Measurements from ENCODE around the gene SYTL3. TPM values are rescaled to one million over a fixed set of nuclear protein-coding genes. Genes with fewer than 3 reads are reported as not detected.

Gene SYTL3
- total RNA-seq, 1 donor from 2014 or later = 6.0 TPM

DNA sequence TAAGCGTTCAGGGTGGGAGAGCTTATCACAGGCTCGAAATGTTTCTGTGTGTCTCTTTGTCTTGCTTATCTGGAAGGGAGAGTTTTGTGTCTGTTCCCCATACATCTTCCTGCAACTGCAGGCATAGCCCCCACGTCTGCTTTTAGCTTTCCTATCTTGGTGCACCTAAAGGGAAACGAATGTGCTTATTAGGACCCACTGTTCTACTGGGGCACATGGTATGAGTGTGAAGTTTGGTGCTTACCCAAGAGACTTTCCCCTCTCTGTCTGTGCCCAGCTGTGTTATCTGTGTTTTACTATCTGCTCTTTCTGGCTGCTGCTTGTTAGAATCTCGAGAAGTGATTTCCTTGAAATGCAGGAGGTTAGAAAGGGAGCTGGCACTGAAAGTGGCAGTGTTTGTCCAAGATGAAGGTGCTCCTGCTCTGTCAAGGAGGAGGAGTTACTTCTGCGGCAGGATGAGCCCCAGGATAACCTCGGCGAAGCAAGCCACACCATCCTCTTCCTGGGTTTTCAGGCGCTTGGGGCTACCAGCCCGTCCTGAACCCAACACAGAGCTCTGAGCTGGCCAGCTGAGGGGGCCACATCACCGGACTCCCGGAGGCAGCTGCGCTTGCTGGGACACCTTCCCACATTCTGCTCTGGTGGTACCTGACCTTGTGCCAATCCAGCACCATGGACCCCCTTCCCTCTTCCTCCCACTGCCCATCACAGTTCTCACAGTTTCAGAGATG lies 28.7 kb upstream of the SYTL3 start:
- Mint-ChIP-seq H3K36me3 (ENCODE audit: low read depth) (peaks cover 70% of the 10 kb centered on the region), H3K4me3 (no peak overlapping the region), H3K27ac (no peak overlapping the region), H3K27me3 (no peaks in the 10 kb centered on the region), H3K9me3 (no peaks in the 10 kb centered on the region), H3K4me1 (no peaks in the 10 kb centered on the region)
- DNase-seq = no peak
- intact Hi-C loops (cut with micrococcal nuclease) = no loop called here
- ChIA-PET POLR2A (interaction anchor here (0.6 kb wide), 1 partner anchor 408 kb away, joined by 4 read pairs; no protein-coding TSS in a partner anchor), CTCF (no interaction called here)
- ATAC-seq (ENCODE audit: low read depth) = no peak
- TF ChIP-seq, protein P1, sequence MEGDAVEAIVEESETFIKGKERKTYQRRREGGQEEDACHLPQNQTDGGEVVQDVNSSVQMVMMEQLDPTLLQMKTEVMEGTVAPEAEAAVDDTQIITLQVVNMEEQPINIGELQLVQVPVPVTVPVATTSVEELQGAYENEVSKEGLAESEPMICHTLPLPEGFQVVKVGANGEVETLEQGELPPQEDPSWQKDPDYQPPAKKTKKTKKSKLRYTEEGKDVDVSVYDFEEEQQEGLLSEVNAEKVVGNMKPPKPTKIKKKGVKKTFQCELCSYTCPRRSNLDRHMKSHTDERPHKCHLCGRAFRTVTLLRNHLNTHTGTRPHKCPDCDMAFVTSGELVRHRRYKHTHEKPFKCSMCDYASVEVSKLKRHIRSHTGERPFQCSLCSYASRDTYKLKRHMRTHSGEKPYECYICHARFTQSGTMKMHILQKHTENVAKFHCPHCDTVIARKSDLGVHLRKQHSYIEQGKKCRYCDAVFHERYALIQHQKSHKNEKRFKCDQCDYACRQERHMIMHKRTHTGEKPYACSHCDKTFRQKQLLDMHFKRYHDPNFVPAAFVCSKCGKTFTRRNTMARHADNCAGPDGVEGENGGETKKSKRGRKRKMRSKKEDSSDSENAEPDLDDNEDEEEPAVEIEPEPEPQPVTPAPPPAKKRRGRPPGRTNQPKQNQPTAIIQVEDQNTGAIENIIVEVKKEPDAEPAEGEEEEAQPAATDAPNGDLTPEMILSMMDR (IDR thresholded peaks at IDR 0.05) = no peak

DNA sequence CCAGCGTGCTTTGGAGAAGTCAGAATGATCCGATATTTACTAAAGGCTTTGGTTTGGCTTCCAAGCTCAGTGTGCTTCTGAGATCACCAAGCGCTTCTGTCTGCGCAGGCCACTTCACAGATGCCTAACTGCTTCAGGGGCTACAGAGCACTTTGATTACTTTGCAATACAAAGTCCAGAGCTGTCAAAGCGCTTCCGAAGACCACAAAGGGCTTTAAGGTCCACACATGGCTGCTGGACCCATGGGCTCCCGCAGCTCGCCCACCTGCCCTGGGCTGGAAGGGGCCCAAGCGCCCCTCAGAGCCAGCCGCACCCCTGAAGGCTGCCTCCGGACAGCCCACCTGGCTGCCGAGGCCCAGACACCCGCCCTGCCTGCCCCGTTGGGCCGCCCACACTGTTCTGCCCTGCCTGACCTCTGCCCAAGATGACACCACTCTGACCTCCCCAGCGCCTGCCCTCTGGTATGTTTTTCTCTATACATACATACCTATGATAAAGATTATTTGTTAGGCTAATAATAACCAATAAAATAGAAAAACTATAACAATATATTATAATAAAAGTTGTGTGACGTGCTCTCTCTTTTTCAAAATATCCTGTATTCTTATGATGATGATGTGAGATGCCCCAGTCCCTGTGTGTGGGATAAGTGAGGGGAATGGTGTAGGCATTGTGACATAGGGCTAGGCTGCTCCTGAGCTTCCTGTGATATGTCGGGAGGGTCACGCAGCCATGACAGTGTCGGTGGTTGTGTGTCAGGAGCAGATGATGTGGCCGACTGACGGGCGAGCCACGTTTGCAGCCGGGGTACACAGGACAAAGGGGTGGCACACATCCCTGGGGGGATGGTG lies 27.9 kb upstream of the SYTL3 start:
- Mint-ChIP-seq H3K36me3 (ENCODE audit: low read depth) (peaks cover 76% of the 10 kb centered on the region), H3K9me3 (no peaks in the 10 kb centered on the region), H3K4me1 (no peaks in the 10 kb centered on the region), H3K4me3 (no peak overlapping the region), H3K27me3 (no peaks in the 10 kb centered on the region), H3K27ac (no peak overlapping the region)
- intact Hi-C loops (cut with micrococcal nuclease) = no loop called here
- ChIA-PET CTCF (no interaction called here), POLR2A (no interaction called here)
- TF ChIP-seq, protein P1 (IDR thresholded peaks at IDR 0.05) = no peak
- DNase-seq (no peak), ATAC-seq (ENCODE audit: low read depth) (no peak)

DNA sequence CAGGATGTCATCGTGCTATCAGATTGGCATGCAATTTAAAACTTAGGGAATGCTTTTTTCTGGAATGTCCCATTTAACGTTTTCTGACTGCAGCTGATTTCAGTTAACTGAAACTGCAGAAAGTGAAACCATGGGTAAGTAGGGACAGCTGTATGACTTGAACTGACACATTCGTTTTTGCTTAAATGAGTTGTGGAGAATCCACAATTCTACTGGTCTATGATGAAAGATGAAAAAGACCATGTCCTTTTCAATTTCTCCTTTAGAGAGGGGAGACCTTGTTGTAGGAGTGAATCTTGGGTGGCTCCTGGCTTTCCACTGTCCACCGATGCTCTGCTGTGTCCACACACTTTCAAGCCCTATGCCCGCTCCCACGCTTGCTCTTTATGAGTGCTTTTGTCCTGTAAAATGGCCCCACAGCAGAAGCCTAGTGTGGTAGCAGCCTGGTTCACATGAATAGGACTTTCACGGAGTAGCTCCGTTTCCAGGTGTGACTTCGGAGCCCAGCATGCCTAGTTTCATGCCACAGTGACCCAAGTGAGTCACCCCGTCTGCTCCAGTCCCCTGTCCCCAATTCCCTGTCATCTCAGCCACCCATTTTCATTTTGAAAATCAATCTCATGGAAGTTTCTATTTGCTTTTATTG lies 27.2 kb upstream of the SYTL3 start:
- DNase-seq (no peak), ATAC-seq (ENCODE audit: low read depth) (no peak)
- TF ChIP-seq, protein P1 (IDR thresholded peaks at IDR 0.05) = no peak
- H3K36me3 Mint-ChIP-seq (ENCODE audit: low read depth) = peaks cover 76% of the 10 kb centered on the region
- POLR2A ChIA-PET = no interaction called here
- no peaks in the 10 kb centered on the region for H3K4me1 Mint-ChIP-seq
- no peaks in the 10 kb centered on the region for H3K27me3 Mint-ChIP-seq
- H3K4me3 Mint-ChIP-seq = no peak overlapping the region
- no peak overlapping the region for H3K27ac Mint-ChIP-seq
- intact Hi-C loops (cut with micrococcal nuclease) = no loop called here
- H3K9me3 Mint-ChIP-seq = no peaks in the 10 kb centered on the region
- CTCF ChIA-PET = no interaction called here

DNA sequence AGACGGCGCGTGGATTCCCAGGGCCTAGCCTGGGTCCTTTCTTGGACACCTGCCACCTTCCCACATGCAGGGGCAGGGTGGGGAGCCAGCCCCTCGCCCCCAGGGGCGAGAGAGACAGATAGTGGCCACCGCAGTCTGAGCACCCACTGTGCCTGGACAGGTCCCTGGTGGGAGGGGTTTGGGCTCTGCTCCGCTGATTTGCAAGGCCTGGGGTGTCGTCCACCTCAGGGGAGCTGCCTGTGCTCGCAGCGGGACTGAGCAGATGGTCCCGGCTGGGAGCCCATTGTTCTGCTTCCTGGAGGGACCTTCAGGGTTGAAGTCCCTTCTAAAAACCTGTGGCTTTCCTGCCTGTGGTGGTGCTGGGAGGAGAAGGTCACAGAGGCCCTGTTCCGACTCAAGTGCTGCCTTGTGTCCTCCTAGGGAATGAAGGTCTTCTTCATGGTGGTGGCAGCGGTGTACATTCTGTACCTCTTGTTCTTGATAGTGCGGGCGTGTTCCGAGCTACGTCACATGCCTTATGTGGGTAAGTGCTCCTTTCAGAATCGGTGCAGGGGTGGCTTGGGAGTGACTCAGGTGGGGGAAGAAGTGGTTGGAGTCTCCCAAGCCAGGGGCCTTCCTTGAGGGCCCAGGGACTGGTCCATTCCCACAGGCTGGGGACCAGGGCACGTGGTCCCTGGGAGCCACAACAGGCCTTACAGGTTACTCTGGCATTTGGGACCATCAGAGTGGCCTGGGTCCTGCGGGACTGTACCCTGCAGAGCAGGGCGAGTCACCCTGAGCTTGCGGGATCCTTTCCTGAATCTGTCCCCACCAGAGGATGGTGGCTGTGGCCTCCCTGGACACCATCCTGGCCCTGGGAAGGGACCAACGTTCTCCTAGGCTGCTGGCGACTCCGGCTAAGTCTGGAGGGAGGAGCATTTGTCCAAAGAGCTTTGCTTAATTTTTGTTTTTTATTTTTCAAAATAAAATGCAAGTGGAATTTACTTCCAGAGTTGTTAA lies 24.9 kb upstream of the SYTL3 start:
- Mint-ChIP-seq H3K36me3 (ENCODE audit: low read depth) (peaks cover 75% of the 10 kb centered on the region), H3K4me1 (no peaks in the 10 kb centered on the region), H3K27ac (no peak overlapping the region), H3K4me3 (no peak overlapping the region), H3K27me3 (no peaks in the 10 kb centered on the region), H3K9me3 (no peaks in the 10 kb centered on the region)
- ATAC-seq (ENCODE audit: low read depth) (no peak), DNase-seq (no peak)
- intact Hi-C loops (cut with micrococcal nuclease) = no loop called here
- CTCF ChIA-PET = no interaction called here
- POLR2A ChIA-PET = no interaction called here
- TF ChIP-seq, protein P1 (IDR thresholded peaks at IDR 0.05) = no peak

All from activated B cell treated with CpG ODN at 0.5 μM for 24 hours (primary cell).